ENCODE measurements around the gene IL4I1.
A peak's percentile ranks its signal among the peaks of the same experiment; 100 is the strongest.

Gene IL4I1

GRCh38 chr19:49939721-49940481 lies 43.2 kb upstream of the IL4I1 start:
- no peaks in the 10 kb centered on the region for H3K79me2 ChIP-seq (ENCODE audit: insufficient read depth, low read depth)
- H3K36me3 ChIP-seq (ENCODE audit: insufficient read depth) = no peaks in the 10 kb centered on the region
- no peak overlapping the region for H3K4me2 ChIP-seq
- H3K27me3 ChIP-seq (ENCODE audit: insufficient read depth, low read depth) = peaks cover 23% of the 10 kb centered on the region; the same call in 1 of the 2 replicates
- no peak overlapping the region for H3K27ac ChIP-seq
- no peak overlapping the region for H3K4me3 ChIP-seq (IDR thresholded peaks at IDR 0.05; ENCODE audit: insufficient read depth, low read depth, low read length)
- no peaks in the 10 kb centered on the region for H4K20me1 ChIP-seq (ENCODE audit: insufficient read depth)
- H2AFZ ChIP-seq (ENCODE audit: low read depth) = no peak overlapping the region
- TF ChIP-seq CTCF (conservative IDR thresholded peaks at IDR 0.05; ENCODE audit: low read depth, low read length) = peak; percentile 32; the same call in 1 of the 2 replicates
- H3K4me1 ChIP-seq (ENCODE audit: low read depth, poor library complexity, severe bottlenecking) = no peaks in the 10 kb centered on the region
- no peak overlapping the region for H3K9ac ChIP-seq

- Histone ChIP-seq H3K4me2 (no peak overlapping the region), H3K36me3 (ENCODE audit: insufficient read depth) (no peaks in the 10 kb centered on the region), H3K27ac (no peak overlapping the region), H4K20me1 (ENCODE audit: insufficient read depth) (no peaks in the 10 kb centered on the region), H3K27me3 (ENCODE audit: insufficient read depth, low read depth) (peaks cover 13% of the 10 kb centered on the region; the same call in 1 of the 2 replicates), H2AFZ (ENCODE audit: low read depth) (no peak overlapping the region), H3K9ac (no peak overlapping the region), H3K4me1 (ENCODE audit: low read depth, poor library complexity, severe bottlenecking) (no peaks in the 10 kb centered on the region), H3K4me3 (IDR thresholded peaks at IDR 0.05; ENCODE audit: insufficient read depth, low read depth, low read length) (no peak overlapping the region), H3K79me2 (ENCODE audit: insufficient read depth, low read depth) (no peaks in the 10 kb centered on the region)
- TF ChIP-seq CTCF (conservative IDR thresholded peaks at IDR 0.05; ENCODE audit: low read depth, low read length) = no peak
Observed at GRCh38 chr19:49938662-49939061, 42.0 kb upstream of the IL4I1 start.

GRCh38 chr19:49937750-49938381 lies 41.2 kb upstream of the IL4I1 start:
- no peaks in the 10 kb centered on the region for H3K79me2 ChIP-seq (ENCODE audit: insufficient read depth, low read depth)
- H2AFZ ChIP-seq (ENCODE audit: low read depth) = peak overlapping the region; percentile 39
- peak; percentile 98 for TF ChIP-seq CTCF (conservative IDR thresholded peaks at IDR 0.05; ENCODE audit: low read depth, low read length)
- H3K4me2 ChIP-seq = peak overlapping the region; percentile 6; the same call in 1 of the 2 replicates
- H3K27me3 ChIP-seq (ENCODE audit: insufficient read depth, low read depth) = peaks cover 8% of the 10 kb centered on the region; the same call in 1 of the 2 replicates
- no peak overlapping the region for H3K9ac ChIP-seq
- no peak overlapping the region for H3K4me3 ChIP-seq (IDR thresholded peaks at IDR 0.05; ENCODE audit: insufficient read depth, low read depth, low read length)
- H3K36me3 ChIP-seq (ENCODE audit: insufficient read depth) = no peaks in the 10 kb centered on the region
- H4K20me1 ChIP-seq (ENCODE audit: insufficient read depth) = no peaks in the 10 kb centered on the region
- H3K27ac ChIP-seq = no peak overlapping the region
- no peaks in the 10 kb centered on the region for H3K4me1 ChIP-seq (ENCODE audit: low read depth, poor library complexity, severe bottlenecking)

GRCh38 chr19:49936549-49936948 lies 39.9 kb upstream of the IL4I1 start:
- Histone ChIP-seq H3K4me2 (no peak overlapping the region), H3K27ac (no peak overlapping the region), H3K9ac (no peak overlapping the region), H4K20me1 (ENCODE audit: insufficient read depth) (0 out of 2 replicates have a peak, but pooled peaks cover 3% of the 10 kb centered on the region), H2AFZ (ENCODE audit: low read depth) (no peak overlapping the region), H3K79me2 (ENCODE audit: insufficient read depth, low read depth) (peaks cover 4% of the 10 kb centered on the region; the same call in 1 of the 2 replicates), H3K27me3 (ENCODE audit: insufficient read depth, low read depth) (no peaks in the 10 kb centered on the region; the same call in 1 of the 2 replicates), H3K4me3 (IDR thresholded peaks at IDR 0.05; ENCODE audit: insufficient read depth, low read depth, low read length) (no peak overlapping the region), H3K4me1 (ENCODE audit: low read depth, poor library complexity, severe bottlenecking) (no peaks in the 10 kb centered on the region), H3K36me3 (ENCODE audit: insufficient read depth) (peaks cover 5% of the 10 kb centered on the region; the same call in 1 of the 2 replicates)
- TF ChIP-seq CTCF (conservative IDR thresholded peaks at IDR 0.05; ENCODE audit: low read depth, low read length) = no peak

Measured in KMS-11 (cell line).